Smooth muscle cell (in vitro differentiated cells): ENCODE data around the gene ELN. TPM values are rescaled to one million over a fixed set of nuclear protein-coding genes. Genes with fewer than 3 reads are reported as not detected.

Experiments used
- DNase-seq: peaks from one replicate; lab custom pipeline; 2025; ENCODE audit not compliant: unreplicated experiment; lab: John Stamatoyannopoulos, UW
- H2AFZ ChIP-seq: fragments of 200-600 bp; sonication (generic); 2 replicates; pipeline ENCODE4 v1.6.0; 2016; ENCODE audit warnings: antibody characterized with exemption, low read depth, mild to moderate bottlenecking
- H3F3A ChIP-seq: fragments of 200-600 bp; sonication (generic); 2 replicates; pipeline ENCODE4 v1.6.0; 2017; ENCODE audit warnings: antibody characterized with exemption, low read depth
- H3K27ac ChIP-seq: fragments of 200-600 bp; sonication (generic); 2 replicates; pipeline ENCODE4 v1.5.1; 2016; ENCODE audit warnings: low read depth, mild to moderate bottlenecking
- H3K27me3 ChIP-seq: fragments of 200-600 bp; sonication (generic); 2 replicates; pipeline ENCODE4 v1.6.1; 2016; ENCODE audit warnings: low read depth, mild to moderate bottlenecking
- H3K36me3 ChIP-seq: fragments of 200-600 bp; sonication (generic); 2 replicates; pipeline ENCODE4 v1.5.1; 2016; ENCODE audit warnings: low read depth
- H3K4me1 ChIP-seq: fragments of 200-600 bp; sonication (generic); 2 replicates; pipeline ENCODE4 v1.5.1; 2016; ENCODE audit warnings: low read depth
- H3K4me2 ChIP-seq: fragments of 200-600 bp; sonication (generic); 2 replicates; pipeline ENCODE4 v1.6.0; 2016; ENCODE audit warnings: mild to moderate bottlenecking
- H3K4me3 ChIP-seq: fragments of 200-600 bp; sonication (generic); 2 replicates; pipeline ENCODE4 v1.5.1; 2016; ENCODE audit warnings: mild to moderate bottlenecking
- H3K79me2 ChIP-seq: fragments of 200-600 bp; sonication (generic); 2 replicates; pipeline ENCODE4 v1.6.0; 2016; ENCODE audit warnings: low read depth, mild to moderate bottlenecking
- H3K9ac ChIP-seq: fragments of 200-600 bp; sonication (generic); 2 replicates; pipeline ENCODE4 v1.6.0; 2016; ENCODE audit warnings: low read depth
- H3K9me3 ChIP-seq: fragments of 200-600 bp; sonication (generic); replicated peaks from 2 replicates; pipeline ENCODE4 v1.5.1; 2016; ENCODE audit warnings: low read depth
- H4K20me1 ChIP-seq: fragments of 200-600 bp; sonication (generic); 2 replicates; pipeline ENCODE4 v1.6.0; 2016; ENCODE audit warnings: low read depth
- WGBS: methylation state at CpG from one replicate; pipeline ENCODE4 v1.1.7; 2016; ENCODE audit warnings: low lambda C conversion rate; 5-methylcytosine and 5-hydroxymethylcytosine counted together
- polyA plus RNA-seq: library from polyadenylated mRNA; unstranded; fragments of >200 nt; fragmentation: Nextera tagmentation; extraction: Ambion mirVana; gene quantifications from 2 replicates; pipeline ENCODE4 v1.2.1, GENCODE V29; 2016
- total RNA-seq: library from RNA; depleted of rRNA; stranded (reverse); fragments of >200 nt; gene quantifications from 2 replicates; pipeline ENCODE4 v1.2.3, GENCODE V29; 2014
- TF ChIP-seq, protein P1 (sequence below): fragments of 200-600 bp; sonication (generic); IDR thresholded peaks from 2 replicates; pipeline ENCODE4 v1.5.1; 2017; ENCODE audit warnings: borderline replicate concordance, mild to moderate bottlenecking, antibody characterized with exemption; ENCODE audit not compliant: insufficient read depth, poor library complexity, severe bottlenecking

The ELN gene
- total and polyA plus RNA-seq, 2 experiments from 2014 or later = 0.13 TPM; not detected in 1

DNA sequence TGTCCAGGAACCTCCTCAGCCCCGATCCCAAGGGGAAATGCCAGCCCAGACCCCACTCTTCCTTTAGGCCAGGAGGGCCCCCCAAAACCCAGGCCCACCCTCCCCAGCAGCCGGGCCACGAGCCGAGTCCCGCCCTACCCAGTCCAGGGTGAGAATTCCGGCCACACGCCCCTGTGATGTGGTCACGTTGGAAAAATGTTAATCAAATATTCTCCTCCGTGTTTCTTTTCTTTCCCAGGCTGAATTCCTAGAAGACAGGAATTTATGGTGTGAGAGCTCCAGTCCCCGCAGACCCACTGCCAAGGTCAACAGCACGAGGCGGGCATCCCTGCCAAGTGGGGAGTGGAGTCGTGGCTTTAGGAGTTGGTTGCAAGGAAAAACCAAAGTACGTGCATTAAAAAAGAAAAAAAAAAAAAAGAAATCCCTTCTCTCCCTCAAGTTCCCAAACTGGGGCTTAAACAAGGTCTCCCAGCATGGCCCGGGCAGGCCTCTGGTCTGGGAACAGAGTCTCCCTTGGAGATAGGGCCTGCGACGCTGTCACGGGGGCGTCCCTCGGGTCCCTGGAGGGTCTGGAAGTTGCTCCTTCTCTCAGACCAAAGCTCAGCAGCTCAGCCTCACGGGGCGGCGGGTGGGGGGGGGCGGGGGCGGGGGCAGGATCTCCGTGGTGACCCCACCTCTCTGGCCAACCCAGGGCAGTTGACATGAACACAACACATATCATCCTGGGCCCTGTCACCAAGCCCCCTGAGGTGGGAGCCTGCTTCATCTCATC lies 28.1 kb upstream of the ELN start:
- Histone ChIP-seq H3K27ac (no peak overlapping the region), H3K4me3 (no peak overlapping the region), H3K4me2 (no peak overlapping the region), H3K4me1 (no peaks in the 10 kb centered on the region), H3K79me2 (no peaks in the 10 kb centered on the region), H2AFZ (no peak overlapping the region), H3K27me3 (no peaks in the 10 kb centered on the region), H3K36me3 (no peaks in the 10 kb centered on the region), H3F3A (no peaks in the 10 kb centered on the region), H4K20me1 (no peaks in the 10 kb centered on the region), H3K9ac (no peak overlapping the region), H3K9me3 (no peaks in the 10 kb centered on the region)
- TF ChIP-seq, protein P1, sequence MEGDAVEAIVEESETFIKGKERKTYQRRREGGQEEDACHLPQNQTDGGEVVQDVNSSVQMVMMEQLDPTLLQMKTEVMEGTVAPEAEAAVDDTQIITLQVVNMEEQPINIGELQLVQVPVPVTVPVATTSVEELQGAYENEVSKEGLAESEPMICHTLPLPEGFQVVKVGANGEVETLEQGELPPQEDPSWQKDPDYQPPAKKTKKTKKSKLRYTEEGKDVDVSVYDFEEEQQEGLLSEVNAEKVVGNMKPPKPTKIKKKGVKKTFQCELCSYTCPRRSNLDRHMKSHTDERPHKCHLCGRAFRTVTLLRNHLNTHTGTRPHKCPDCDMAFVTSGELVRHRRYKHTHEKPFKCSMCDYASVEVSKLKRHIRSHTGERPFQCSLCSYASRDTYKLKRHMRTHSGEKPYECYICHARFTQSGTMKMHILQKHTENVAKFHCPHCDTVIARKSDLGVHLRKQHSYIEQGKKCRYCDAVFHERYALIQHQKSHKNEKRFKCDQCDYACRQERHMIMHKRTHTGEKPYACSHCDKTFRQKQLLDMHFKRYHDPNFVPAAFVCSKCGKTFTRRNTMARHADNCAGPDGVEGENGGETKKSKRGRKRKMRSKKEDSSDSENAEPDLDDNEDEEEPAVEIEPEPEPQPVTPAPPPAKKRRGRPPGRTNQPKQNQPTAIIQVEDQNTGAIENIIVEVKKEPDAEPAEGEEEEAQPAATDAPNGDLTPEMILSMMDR = no peak
- 77% methylated on average over 26 of the region's 26 CpGs for WGBS
- no peak for DNase-seq

DNA sequence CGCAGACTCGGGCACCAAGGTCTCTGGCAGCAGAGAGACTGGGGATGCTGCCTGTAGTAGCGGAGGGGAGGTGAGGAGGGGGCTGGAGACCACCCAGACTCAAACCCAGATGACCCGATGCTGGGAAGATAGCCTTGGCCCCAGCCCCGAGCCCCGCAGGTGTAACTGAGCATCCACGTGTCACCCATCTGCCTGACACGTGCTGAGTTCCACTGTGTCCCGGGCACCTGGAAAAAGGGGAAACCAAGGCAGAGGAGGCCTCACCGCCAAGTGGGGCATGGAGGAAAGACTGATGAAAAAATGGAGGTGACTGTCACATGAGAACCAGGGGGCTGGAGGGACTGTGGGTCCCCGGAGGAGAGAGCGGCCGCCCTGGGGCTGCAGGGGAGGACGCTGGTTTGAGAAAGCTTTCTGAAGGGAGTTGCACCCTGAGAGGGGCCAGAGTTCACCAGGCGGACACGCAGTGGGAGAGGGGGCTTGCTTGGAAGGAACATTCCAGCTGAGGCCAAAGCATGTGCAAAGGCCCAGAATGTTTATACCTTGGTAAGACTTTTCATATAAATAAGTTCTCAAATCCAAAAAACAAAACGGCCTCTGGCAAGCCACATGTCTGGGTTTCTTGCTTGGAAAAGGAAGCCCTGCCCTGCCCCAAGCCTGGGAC lies 27.4 kb upstream of the ELN start:
- Histone ChIP-seq H3F3A (no peaks in the 10 kb centered on the region), H3K79me2 (no peaks in the 10 kb centered on the region), H3K27me3 (no peaks in the 10 kb centered on the region), H3K9me3 (no peaks in the 10 kb centered on the region), H3K4me2 (no peak overlapping the region), H3K4me1 (no peaks in the 10 kb centered on the region), H4K20me1 (no peaks in the 10 kb centered on the region), H2AFZ (no peak overlapping the region), H3K36me3 (no peaks in the 10 kb centered on the region), H3K9ac (no peak overlapping the region), H3K4me3 (no peak overlapping the region), H3K27ac (no peak overlapping the region)
- no peak for DNase-seq
- 94% methylated on average over 17 of the region's 17 CpGs for WGBS
- TF ChIP-seq, protein P1 = no peak

DNA sequence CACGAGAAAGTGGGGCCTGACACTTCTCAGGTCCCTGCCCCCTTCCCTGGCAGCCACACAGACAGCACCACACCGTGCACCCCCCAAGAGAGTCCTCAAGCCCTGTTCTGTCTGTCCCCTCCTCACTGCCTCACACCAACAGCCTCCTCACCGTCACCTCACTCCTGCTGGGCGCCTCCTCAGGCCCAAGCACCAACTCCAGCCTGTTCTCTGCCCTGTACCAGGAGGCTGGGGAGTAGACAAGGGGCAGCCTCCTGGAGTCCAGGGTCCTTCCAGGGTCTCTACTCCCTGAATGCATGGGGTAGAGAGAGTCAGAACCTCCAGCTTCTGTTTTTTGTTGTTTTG lies 26.9 kb upstream of the ELN start:
- no peak overlapping the region for H3K9ac ChIP-seq
- no peak overlapping the region for H3K27ac ChIP-seq
- no peaks in the 10 kb centered on the region for H3F3A ChIP-seq
- H3K4me3 ChIP-seq = no peak overlapping the region
- no peaks in the 10 kb centered on the region for H3K4me1 ChIP-seq
- no peaks in the 10 kb centered on the region for H3K9me3 ChIP-seq
- WGBS = 90% methylated on average over 4 of the region's 4 CpGs
- no peaks in the 10 kb centered on the region for H4K20me1 ChIP-seq
- H2AFZ ChIP-seq = no peak overlapping the region
- H3K4me2 ChIP-seq = no peak overlapping the region
- DNase-seq = no peak
- no peaks in the 10 kb centered on the region for H3K27me3 ChIP-seq
- TF ChIP-seq, protein P1 = no peak
- H3K36me3 ChIP-seq = no peaks in the 10 kb centered on the region
- H3K79me2 ChIP-seq = no peaks in the 10 kb centered on the region
